Panc1 (cell line): ENCODE data around the gene SRC.

Source experiments
- POLR2AphosphoS5 ChIP-seq: IDR thresholded peaks from 2 replicates; pipeline ENCODE4 v1.6.1; 2012; ENCODE audit warnings: mild to moderate bottlenecking, low read depth, low read length, moderate library complexity
- TF ChIP-seq, protein P1 (sequence below), 2 experiments: IDR thresholded peaks; 2 replicates each; pipeline ENCODE4 v1.6.1; 2011 to 2012; ENCODE audit warnings: low read depth in 2 of 2, control low read depth in 1 of 2, low read length in 1 of 2, mild to moderate bottlenecking in 1 of 2, moderate library complexity in 1 of 2; ENCODE audit not compliant: insufficient read depth in 1 of 2
- TF ChIP-seq, protein P2 (sequence below): fragments of 450-650 bp; IDR thresholded peaks from 2 replicates; pipeline ENCODE4 v1.5.1; 2017; ENCODE audit warnings: mild to moderate bottlenecking

DNA sequence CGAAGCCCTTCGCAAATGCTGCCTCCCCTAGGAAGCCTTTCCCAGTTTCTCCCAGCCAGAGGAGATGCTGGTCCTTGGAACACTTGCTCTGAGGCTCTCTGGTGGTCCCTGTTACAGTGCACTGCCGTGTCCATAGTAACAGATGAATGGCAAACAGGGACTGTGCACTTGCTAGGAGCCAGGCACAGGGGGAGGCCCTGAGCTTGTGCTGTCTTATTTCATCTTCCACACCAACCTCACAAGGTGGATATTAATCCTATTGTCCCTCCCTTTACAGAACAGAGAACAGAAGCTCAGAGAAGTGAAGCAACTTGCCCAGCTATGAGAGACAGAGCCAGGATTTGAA lies 19.0 kb downstream of the SRC start:
- TF ChIP-seq, protein P1, sequence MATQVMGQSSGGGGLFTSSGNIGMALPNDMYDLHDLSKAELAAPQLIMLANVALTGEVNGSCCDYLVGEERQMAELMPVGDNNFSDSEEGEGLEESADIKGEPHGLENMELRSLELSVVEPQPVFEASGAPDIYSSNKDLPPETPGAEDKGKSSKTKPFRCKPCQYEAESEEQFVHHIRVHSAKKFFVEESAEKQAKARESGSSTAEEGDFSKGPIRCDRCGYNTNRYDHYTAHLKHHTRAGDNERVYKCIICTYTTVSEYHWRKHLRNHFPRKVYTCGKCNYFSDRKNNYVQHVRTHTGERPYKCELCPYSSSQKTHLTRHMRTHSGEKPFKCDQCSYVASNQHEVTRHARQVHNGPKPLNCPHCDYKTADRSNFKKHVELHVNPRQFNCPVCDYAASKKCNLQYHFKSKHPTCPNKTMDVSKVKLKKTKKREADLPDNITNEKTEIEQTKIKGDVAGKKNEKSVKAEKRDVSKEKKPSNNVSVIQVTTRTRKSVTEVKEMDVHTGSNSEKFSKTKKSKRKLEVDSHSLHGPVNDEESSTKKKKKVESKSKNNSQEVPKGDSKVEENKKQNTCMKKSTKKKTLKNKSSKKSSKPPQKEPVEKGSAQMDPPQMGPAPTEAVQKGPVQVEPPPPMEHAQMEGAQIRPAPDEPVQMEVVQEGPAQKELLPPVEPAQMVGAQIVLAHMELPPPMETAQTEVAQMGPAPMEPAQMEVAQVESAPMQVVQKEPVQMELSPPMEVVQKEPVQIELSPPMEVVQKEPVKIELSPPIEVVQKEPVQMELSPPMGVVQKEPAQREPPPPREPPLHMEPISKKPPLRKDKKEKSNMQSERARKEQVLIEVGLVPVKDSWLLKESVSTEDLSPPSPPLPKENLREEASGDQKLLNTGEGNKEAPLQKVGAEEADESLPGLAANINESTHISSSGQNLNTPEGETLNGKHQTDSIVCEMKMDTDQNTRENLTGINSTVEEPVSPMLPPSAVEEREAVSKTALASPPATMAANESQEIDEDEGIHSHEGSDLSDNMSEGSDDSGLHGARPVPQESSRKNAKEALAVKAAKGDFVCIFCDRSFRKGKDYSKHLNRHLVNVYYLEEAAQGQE (IDR thresholded peaks at IDR 0.05; ENCODE audit: insufficient read depth in 1 of 2, low read depth in 2 of 2, low read length in 1 of 2): no peak
- TF ChIP-seq POLR2AphosphoS5: no peak
- TF ChIP-seq, protein P2, sequence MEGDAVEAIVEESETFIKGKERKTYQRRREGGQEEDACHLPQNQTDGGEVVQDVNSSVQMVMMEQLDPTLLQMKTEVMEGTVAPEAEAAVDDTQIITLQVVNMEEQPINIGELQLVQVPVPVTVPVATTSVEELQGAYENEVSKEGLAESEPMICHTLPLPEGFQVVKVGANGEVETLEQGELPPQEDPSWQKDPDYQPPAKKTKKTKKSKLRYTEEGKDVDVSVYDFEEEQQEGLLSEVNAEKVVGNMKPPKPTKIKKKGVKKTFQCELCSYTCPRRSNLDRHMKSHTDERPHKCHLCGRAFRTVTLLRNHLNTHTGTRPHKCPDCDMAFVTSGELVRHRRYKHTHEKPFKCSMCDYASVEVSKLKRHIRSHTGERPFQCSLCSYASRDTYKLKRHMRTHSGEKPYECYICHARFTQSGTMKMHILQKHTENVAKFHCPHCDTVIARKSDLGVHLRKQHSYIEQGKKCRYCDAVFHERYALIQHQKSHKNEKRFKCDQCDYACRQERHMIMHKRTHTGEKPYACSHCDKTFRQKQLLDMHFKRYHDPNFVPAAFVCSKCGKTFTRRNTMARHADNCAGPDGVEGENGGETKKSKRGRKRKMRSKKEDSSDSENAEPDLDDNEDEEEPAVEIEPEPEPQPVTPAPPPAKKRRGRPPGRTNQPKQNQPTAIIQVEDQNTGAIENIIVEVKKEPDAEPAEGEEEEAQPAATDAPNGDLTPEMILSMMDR: no peak
